Measurements from ENCODE around the gene OR11H12. TPM values are rescaled to one million over a fixed set of nuclear protein-coding genes. Genes with fewer than 3 reads are reported as not detected.
"Not testable (repeated sequence)": the region's sequence is repeated elsewhere in the genome, so short reads cannot be mapped to it uniquely, and the experiment has no call there.

OR11H12 gene
- total RNA-seq (2014; rRNA removed; shearing (Covaris generic)) = not detected in 2 replicates
- polyA plus RNA-seq (2015; cell fraction: cytosol; rRNA removed) = not detected in 2 replicates
- polyA plus RNA-seq (2015; cell fraction: nucleus; rRNA removed) = not detected in 2 replicates

DNA sequence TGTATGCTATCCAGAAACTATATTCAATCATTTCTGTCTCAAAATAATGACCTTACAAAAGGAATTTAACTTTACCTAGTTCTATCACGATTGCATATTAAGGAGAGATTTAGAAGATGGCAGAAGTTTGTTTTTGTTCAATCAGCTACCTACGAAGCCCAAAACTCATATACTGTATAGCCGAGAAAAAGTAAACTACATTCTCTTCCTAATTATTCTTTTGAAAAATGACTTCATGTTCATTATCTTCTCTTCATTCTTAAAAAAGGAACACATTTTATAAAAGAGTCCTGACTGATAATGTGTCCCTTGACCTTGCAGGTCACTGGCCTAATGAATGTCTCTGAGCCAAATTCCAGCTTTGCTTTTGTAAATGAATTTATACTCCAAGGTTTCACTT lies at the start of gene OR11H12:
OR11H12 (plus strand) TSS at position 301 of the 400 bp plus-strand sequence; CDS start at position 301, 0 bp downstream.
- DNase-seq (ENCODE audit: low read depth, low spot score); in situ Hi-C loops (cut with HindIII; ENCODE audit: low pct_unique_long_range_greater_than_20kb, low sequenced_read_pairs): not testable (repeated sequence)

DNA sequence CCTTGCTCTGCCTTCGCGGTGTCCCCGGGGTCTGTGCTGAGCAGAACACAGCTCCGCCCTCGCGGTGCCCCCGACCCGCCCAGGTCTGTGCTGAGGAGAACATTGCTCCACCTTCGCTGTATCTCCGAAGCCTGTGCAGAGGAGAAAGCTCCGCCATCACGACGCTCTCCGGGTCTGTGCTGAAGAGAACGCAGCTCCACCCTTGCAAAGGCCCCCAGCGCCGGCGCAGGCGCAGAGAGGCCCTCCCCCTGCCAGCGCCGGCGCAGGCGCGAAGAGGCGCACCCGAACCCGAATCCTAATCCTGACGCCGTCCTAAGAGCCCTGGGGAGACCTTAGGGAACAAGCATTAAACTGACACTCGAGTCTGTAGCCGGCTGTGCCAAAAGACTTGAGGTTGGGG lies 18.0 kb upstream of the OR11H12 start:
- DNase-seq (ENCODE audit: low read depth, low spot score); in situ Hi-C loops (cut with HindIII; ENCODE audit: low pct_unique_long_range_greater_than_20kb, low sequenced_read_pairs): not testable (repeated sequence)

DNA sequence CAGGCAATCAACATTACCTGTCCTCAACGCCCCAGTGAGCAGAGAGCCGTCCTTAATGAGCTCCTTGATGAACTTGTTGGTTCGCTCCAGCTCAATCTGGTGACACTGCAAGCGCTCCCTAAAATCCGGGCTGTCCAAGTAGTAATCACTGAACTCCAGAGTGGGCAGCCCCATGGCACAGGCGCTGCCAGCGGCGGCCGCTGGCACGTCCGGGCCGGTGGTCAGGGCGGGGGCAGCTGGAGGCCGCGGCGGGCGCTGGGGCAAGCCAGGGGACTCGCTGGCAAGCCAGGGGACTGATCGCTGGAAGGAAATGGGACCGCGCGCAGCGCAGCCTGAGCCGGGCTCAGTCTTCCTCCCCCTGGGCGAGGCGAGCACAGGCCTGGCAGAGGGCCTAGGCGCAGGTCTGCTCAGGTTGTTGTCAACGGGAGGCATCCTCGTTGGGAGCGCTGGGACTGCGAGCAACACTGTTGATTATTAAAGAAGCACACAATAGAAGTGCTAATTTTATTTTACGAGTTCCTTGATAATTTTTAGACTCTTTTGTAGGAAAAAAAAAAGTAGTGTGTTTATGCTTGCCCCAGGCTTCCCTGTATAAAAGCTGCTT lies 25.8 kb downstream of the OR11H12 start:
- in situ Hi-C loops (cut with HindIII; ENCODE audit: low pct_unique_long_range_greater_than_20kb, low sequenced_read_pairs); DNase-seq (ENCODE audit: low read depth, low spot score): not testable (repeated sequence)

DNA sequence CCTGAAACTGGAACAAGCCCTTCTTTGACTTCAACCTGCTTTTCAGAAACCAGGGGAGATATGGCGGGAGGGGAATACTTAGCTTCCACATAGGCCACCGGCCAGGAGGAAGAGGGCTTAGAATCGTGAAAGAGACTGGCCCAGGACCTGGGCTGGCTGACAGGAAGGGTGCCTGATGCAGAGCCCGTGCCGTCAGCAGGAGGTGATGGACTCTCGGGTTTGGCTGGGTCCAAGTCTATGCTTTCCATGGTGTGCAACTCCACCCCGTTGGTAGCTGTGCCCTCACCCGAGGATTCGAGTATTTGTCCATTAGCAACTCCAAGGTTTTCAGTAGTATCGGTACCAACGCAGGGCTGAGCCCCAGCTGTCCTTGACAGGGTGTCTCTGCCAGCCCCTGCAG lies 35.1 kb downstream of the OR11H12 start:
- in situ Hi-C loops (cut with HindIII; ENCODE audit: low pct_unique_long_range_greater_than_20kb, low sequenced_read_pairs); DNase-seq (ENCODE audit: low read depth, low spot score): not testable (repeated sequence)

GRCh38 chr14:18638032-18638431 lies 37.1 kb downstream of the OR11H12 start:
- in situ Hi-C loops (cut with HindIII; ENCODE audit: low pct_unique_long_range_greater_than_20kb, low sequenced_read_pairs); DNase-seq (ENCODE audit: low read depth, low spot score): not testable (repeated sequence)

GRCh38 chr14:18638785-18639184 lies 37.9 kb downstream of the OR11H12 start:
- DNase-seq (ENCODE audit: low read depth, low spot score); in situ Hi-C loops (cut with HindIII; ENCODE audit: low pct_unique_long_range_greater_than_20kb, low sequenced_read_pairs): not testable (repeated sequence)

GRCh38 chr14:18646075-18646730 lies 45.3 kb downstream of the OR11H12 start:
- DNase-seq (ENCODE audit: low read depth, low spot score); in situ Hi-C loops (cut with HindIII; ENCODE audit: low pct_unique_long_range_greater_than_20kb, low sequenced_read_pairs): not testable (repeated sequence)

Small RNAs within 50 kb of the gene (small RNA-seq; reads per million reads assigned to genes)
- gene CR383656.6 (0 reads per million in 2 experiments), gene CR383656.7 (0 reads per million in 2 experiments), gene CR383656.9 (0 reads per million in 2 experiments)
